ENCODE results near the gene FAM174A.
"Not testable (repeated sequence)": the region's sequence is repeated elsewhere in the genome, so short reads cannot be mapped to it uniquely, and the experiment has no call there.

FAM174A gene

GRCh38 chr5:100576217-100576751 lies 41.1 kb downstream of the FAM174A start:
- DNase-seq (ENCODE audit: low spot score): no peak

GRCh38 chr5:100577506-100577905 lies 42.3 kb downstream of the FAM174A start:
- no peak for DNase-seq (ENCODE audit: low spot score)

DNA sequence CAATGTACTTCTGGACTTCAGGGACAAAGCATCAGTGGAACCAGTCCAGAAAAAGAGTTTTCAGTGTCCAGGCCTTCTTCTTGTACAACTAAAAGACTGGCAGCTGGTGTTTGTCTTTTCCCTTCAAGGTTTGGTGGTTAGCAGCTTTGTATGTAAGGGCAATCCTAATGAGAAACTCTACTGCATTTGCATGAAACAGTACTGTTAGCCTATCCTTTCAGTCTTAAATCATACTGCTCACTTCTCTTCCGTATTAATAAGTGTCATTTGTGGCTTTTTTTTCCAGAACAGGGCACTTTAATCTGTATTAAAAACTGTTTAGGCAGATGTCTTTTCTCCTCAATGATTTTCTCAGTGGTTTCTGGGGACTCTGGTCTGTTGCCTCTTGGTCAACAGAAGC lies 48.9 kb downstream of the FAM174A start:
- DNase-seq (ENCODE audit: low spot score): no peak

- DNase-seq (ENCODE audit: low spot score): no peak
Measured at GRCh38 chr5:100584889-100585288, 49.7 kb downstream of the FAM174A start.

GRCh38 chr5:100590867-100591266 lies 55.7 kb downstream of the FAM174A start:
- no peak for DNase-seq (ENCODE audit: low spot score)

DNA sequence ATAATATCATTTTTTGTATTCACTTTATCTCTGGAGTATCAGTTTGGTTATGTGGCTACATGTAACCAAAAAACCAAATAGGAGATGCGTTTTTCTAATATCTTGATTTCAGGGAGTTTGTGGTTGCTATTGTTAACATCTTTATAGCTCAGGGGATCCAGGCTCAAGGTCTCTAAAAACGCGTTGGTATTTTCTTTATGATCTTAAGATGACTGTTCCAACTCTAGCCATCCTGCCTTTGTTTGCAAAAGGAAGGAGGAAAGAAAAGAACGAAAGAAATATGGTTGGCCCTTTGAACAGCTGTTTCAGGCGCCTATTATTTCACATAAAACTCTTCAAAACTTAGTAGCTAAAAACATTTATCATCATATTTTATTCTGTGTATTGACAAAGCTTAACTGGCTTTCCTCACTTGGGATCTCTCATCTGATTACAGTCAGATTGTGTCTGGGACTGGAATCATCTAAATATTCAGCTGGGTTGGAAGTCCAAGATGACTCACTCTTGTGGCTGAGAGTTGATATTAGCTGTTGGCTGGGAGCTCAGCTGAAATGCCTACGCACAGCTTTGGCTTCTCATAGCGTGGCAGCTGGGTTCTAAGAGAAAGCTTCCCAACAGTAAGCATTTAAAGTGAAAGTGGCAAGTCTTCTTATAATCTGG lies 60.1 kb downstream of the FAM174A start:
- DNase-seq (ENCODE audit: low spot score): peak; percentile 80

DNA sequence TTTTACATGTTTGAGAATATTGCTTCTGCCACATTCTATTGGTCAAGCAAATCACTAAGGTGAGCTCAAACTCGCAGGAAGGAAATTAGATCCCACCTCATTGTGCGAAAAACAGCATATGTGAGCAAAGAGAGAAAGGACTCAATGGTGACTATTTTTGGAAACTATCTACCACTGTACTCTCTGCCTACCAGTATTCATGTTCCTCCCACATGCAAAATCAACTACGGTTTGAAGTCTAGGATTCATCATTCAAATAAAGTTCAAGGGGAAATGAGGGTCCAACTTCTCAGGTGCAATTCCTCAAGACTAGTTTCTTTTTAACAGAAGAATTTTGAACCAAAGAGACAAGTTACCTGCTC lies 60.6 kb downstream of the FAM174A start:
- DNase-seq (ENCODE audit: low spot score): no peak

DNA sequence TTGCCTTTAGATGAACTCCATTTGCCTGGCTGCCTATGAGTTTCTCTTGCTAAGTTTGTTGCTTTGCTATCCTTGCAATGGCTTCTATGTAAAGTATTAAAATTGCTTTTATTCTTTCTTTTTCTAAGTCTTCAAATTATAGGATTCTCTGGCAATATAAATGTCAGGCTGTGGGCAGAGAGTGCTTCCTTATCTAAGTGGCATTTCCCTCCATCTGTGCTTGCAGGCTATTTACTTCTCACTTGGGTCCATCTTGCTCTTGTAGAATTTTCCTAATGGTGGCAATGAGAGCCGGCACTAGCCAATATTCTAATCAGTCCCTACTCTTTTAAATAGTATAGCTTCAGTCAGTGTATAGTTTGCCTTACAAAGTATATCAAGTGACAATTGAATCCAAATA lies 63.3 kb downstream of the FAM174A start:
- DNase-seq (ENCODE audit: low spot score): no peak

- DNase-seq (ENCODE audit: low spot score): no peak
Measured at GRCh38 chr5:100600298-100600994, 65.3 kb downstream of the FAM174A start.

GRCh38 chr5:100603141-100603540 lies 68.0 kb downstream of the FAM174A start:
- DNase-seq (ENCODE audit: low spot score): no peak

DNA sequence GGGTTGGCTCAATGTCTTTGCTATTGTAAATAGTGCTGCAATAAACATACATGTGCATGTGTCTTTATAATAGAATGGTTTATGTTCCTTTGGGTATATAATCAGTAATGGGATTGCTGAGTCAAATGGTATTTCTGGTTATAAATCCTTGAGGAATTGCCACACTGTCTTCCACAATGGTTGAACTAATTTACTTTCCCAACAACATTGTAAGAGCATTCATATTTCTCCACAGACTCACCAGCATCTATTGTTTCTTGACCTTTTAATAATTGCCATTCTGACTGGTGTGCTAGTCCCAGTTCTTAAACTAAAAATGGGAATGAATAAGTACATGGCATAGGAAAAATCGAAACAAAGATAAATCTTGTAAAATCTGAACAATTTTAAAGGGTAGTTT lies 68.8 kb downstream of the FAM174A start:
- not testable (repeated sequence) for DNase-seq (ENCODE audit: low spot score)

GRCh38 chr5:100609594-100609993 lies 74.4 kb downstream of the FAM174A start:
- DNase-seq (ENCODE audit: low spot score): no peak

GRCh38 chr5:100614308-100614707 lies 79.1 kb downstream of the FAM174A start:
- DNase-seq (ENCODE audit: low spot score): no peak

- DNase-seq (ENCODE audit: low spot score): no peak
Measured at GRCh38 chr5:100615362-100615761, 80.2 kb downstream of the FAM174A start.

DNA sequence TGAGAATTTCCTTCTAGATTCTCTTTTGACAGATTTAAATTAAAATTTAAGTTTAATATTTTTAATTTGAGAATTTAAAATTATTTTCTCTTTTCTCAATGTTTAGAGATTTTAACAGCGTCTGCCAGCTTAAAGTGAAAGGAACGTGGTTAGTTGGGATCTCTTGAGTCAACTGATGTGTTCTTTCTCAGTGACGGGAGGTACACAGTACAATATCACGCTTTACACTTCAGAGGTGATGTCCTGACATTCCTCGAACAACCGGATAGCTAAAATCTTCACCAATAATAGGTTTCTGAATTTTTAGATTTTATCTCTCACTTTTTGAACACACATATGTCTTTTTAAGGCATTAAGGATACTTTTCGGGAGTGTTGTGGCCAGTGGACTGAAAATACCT lies 81.1 kb downstream of the FAM174A start:
- DNase-seq (ENCODE audit: low spot score): no peak

GRCh38 chr5:100616981-100617380 lies 81.8 kb downstream of the FAM174A start:
- no peak for DNase-seq (ENCODE audit: low spot score)

DNA sequence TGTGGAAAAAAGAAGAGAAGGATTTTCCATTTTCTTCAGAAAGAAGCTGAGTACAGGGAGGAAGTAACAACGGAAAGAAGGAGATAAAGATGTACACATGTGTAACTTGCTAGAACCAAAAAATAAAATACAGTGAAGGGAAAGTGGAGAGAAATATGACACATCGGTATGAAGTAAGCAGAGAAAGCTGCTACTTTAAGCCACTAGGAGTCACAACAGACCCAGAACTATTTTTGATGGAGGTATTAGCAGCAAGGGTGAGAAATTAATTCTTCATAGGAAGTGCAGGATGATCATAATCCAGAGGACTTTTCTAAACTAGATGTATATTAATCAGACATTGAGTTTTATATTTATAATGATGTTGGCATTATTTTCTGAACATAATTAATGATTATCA lies 88.5 kb downstream of the FAM174A start:
- no peak for DNase-seq (ENCODE audit: low spot score)

- no peak for DNase-seq (ENCODE audit: low spot score)
Measured at GRCh38 chr5:100634937-100635534, 99.9 kb downstream of the FAM174A start.
